Karpas-422 (cell line): ENCODE results near the gene FBRSL1. TPM values are rescaled to one million over a fixed set of nuclear protein-coding genes. Genes with fewer than 3 reads are reported as not detected.

Source experiments
- DNase-seq: peaks from one replicate; pipeline ENCODE4 v3.0.0-alpha.2; 2015
- H2AFZ ChIP-seq: fragments of 200-600 bp; sonication (generic); 2 replicates; pipeline ENCODE4 v1.6.1; 2014; ENCODE audit warnings: antibody characterized with exemption, low read length, mixed read lengths
- H3K27ac ChIP-seq: fragments of 200-600 bp; sonication (generic); 2 replicates; pipeline ENCODE4 v1.5.1; 2014; ENCODE audit warnings: mild to moderate bottlenecking, low read length, moderate library complexity
- H3K27me3 ChIP-seq: fragments of 200-600 bp; sonication (generic); 2 replicates; pipeline ENCODE4 v1.6.1; 2014; ENCODE audit warnings: low read length, mixed read lengths
- H3K36me3 ChIP-seq: fragments of 200-600 bp; sonication (generic); 2 replicates; pipeline ENCODE4 v1.6.1; 2014; ENCODE audit warnings: low read length, mixed read lengths; ENCODE audit not compliant: insufficient read depth
- H3K4me1 ChIP-seq: fragments of 200-600 bp; sonication (generic); 2 replicates; pipeline ENCODE4 v1.6.1; 2014; ENCODE audit warnings: mild to moderate bottlenecking, low read length, mixed read lengths
- H3K4me2 ChIP-seq: fragments of 200-600 bp; sonication (generic); 2 replicates; pipeline ENCODE4 v1.6.1; 2014; ENCODE audit warnings: low read length, low read depth, mild to moderate bottlenecking; ENCODE audit not compliant: poor library complexity, severe bottlenecking
- H3K4me3 ChIP-seq: fragments of 200-600 bp; sonication (generic); 2 replicates; pipeline ENCODE4 v1.5.1; 2014; ENCODE audit warnings: mild to moderate bottlenecking, antibody characterized with exemption, low read length, mixed read lengths
- H3K79me2 ChIP-seq: fragments of 200-600 bp; sonication (generic); 2 replicates; pipeline ENCODE4 v1.6.1; 2014; ENCODE audit warnings: mild to moderate bottlenecking, low read length, mixed read lengths
- H3K9ac ChIP-seq: fragments of 200-600 bp; sonication (generic); 2 replicates; pipeline ENCODE4 v1.6.0; 2014; ENCODE audit warnings: low read length
- H3K9me2 ChIP-seq: fragments of 200-600 bp; sonication (generic), shearing (Covaris generic); replicated peaks from 2 replicates; pipeline ENCODE4 v1.6.0; 2014; ENCODE audit warnings: mild to moderate bottlenecking, low read length, moderate library complexity; ENCODE audit not compliant: insufficient read depth
- H3K9me3 ChIP-seq: fragments of 300-700, 200-600 bp; sonication (generic); 2 replicates; pipeline ENCODE4 v1.6.1; 2014; ENCODE audit warnings: low read length, mixed read lengths
- H4K20me1 ChIP-seq: fragments of 200-600 bp; sonication (generic); 2 replicates; pipeline ENCODE4 v1.6.1; 2014; ENCODE audit warnings: mild to moderate bottlenecking, antibody characterized with exemption, low read length, low read depth; ENCODE audit not compliant: insufficient read depth
- total RNA-seq: library from RNA; depleted of rRNA; stranded (reverse); fragments of >200 nt; shearing (Covaris generic); gene quantifications from 2 replicates; pipeline ENCODE4 v1.2.3, GENCODE V29; 2014; ENCODE audit warnings: low replicate concordance

The FBRSL1 gene
- total RNA-seq, 1 experiment from 2014 or later: 4.0 TPM

DNA sequence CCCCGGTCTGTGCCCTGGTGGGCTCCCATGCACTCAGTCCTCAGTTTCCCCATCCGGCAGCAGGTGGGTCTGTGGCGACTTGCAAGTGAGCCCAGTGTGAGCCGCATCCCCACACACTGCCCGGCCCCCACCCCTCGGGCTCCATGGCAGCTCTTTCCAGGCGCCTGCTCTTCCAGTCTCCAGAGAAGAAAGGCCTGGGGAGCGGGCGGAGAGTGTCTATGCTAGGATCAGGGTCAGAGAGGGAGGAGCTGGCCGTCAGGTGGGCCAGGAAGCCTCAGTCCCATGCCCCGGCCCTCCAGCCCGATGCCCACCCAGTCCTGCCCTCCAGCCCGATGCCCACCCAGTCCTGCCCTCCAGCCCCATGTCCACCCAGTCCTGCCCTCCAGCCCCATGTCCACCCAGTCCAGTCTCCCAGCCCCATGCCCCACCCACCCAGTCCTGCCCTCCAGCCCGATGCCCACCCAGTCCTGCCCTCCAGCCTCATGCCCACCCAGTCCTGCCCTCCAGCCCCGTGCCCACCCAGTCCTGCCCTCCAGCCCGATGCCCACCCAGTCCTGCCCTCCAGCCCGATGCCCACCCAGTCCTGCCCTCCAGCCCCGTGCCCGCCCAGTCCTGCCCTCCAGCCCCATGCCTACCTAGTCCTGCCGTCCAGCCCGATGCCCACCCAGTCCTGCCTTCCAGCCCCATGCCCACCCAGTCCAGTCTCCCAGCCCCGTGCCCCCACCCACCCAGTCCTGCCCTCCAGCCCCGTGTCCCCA is 49.2 kb downstream of the FBRSL1 start:
- Histone ChIP-seq H3K4me1 (no peaks in the 10 kb centered on the region), H3K27ac (no peak overlapping the region), H4K20me1 (no peaks in the 10 kb centered on the region), H3K9ac (no peak overlapping the region), H3K4me3 (no peak overlapping the region), H3K9me3 (peaks cover 8% of the 10 kb centered on the region; the same call in 1 of the 2 replicates), H3K4me2 (no peak overlapping the region), H3K79me2 (no peaks in the 10 kb centered on the region), H3K36me3 (no peaks in the 10 kb centered on the region), H2AFZ (no peak overlapping the region), H3K27me3 (no peaks in the 10 kb centered on the region), H3K9me2 (no peaks in the 10 kb centered on the region)
- DNase-seq: no peak

DNA sequence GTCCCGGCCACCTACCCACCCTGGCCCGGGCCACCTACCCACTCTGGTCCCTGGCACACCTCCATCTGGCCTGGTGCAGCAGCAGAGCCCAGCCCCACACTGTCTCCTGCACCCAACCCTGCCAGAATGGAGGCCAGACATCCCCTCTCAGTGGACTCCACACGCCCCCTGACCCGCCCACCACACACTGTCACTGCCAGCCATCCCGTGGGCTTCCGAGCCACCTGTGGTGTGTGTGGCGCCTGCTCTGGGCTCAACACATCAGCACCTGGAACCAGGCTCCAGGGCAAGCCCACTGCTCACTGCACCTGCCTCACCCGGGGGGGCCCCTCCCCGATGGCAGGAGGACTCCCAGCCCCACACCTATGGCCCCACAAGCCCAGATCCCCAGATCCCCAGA is 50.5 kb downstream of the FBRSL1 start:
- H3K27me3 ChIP-seq: no peaks in the 10 kb centered on the region
- no peak overlapping the region for H3K9ac ChIP-seq
- no peak for DNase-seq
- no peak overlapping the region for H3K27ac ChIP-seq
- H3K4me3 ChIP-seq: no peak overlapping the region
- no peaks in the 10 kb centered on the region for H4K20me1 ChIP-seq
- H3K79me2 ChIP-seq: no peaks in the 10 kb centered on the region
- H3K36me3 ChIP-seq: no peaks in the 10 kb centered on the region
- no peak overlapping the region for H2AFZ ChIP-seq
- H3K9me2 ChIP-seq: no peaks in the 10 kb centered on the region
- peaks cover 8% of the 10 kb centered on the region; the same call in 1 of the 2 replicates for H3K9me3 ChIP-seq
- no peak overlapping the region for H3K4me2 ChIP-seq
- no peaks in the 10 kb centered on the region for H3K4me1 ChIP-seq

DNA sequence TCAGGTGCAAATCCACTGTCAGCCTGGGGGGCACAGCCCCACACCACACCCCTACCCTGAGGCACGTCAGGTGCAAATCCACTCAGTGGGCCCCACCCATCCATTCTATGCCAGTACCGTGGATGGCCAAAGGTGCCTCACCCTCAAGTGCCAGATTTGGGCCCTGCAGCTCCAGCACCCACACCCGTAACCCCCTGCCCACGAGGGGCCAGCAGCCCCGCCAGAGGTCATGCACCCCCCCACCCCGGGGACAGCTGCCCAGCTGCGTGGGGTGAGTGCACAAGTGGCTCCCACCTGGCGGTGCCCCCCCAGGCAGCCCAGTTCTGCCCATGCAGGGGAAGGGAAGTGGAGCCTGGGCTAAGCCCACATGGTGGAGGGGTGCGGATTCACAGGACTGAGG is 51.2 kb downstream of the FBRSL1 start:
- Histone ChIP-seq H4K20me1 (no peaks in the 10 kb centered on the region), H3K9me2 (no peaks in the 10 kb centered on the region), H3K36me3 (no peaks in the 10 kb centered on the region), H3K27me3 (no peaks in the 10 kb centered on the region), H3K79me2 (no peaks in the 10 kb centered on the region), H3K9me3 (peaks cover 3% of the 10 kb centered on the region; the same call in 1 of the 2 replicates), H3K4me3 (no peak overlapping the region), H2AFZ (no peak overlapping the region), H3K4me2 (no peak overlapping the region), H3K4me1 (no peaks in the 10 kb centered on the region), H3K9ac (no peak overlapping the region), H3K27ac (no peak overlapping the region)
- DNase-seq: no peak

DNA sequence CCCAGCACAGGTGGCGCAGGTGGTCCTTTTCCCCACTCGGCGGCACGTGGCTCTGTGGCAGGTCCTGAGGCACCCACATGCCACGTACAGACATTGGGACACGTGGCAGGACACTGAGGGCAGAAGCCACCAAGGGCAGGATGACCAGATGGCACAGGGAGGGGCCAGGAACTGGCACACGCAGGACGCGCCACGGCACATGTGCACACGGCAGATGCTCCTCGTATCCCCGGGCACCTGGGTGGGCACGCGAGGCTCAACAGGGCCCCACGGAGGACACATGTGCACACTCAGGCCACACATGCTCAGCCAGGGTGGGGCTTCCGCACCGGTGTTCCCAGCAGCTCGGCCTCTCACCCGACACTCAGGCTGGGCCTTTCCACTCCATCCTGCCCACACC is 52.0 kb downstream of the FBRSL1 start:
- Histone ChIP-seq H3K4me1 (no peaks in the 10 kb centered on the region), H3K27ac (no peak overlapping the region), H3K36me3 (no peaks in the 10 kb centered on the region), H3K9me3 (no peaks in the 10 kb centered on the region), H4K20me1 (no peaks in the 10 kb centered on the region), H3K4me2 (no peak overlapping the region), H3K4me3 (no peak overlapping the region), H2AFZ (no peak overlapping the region), H3K9me2 (no peaks in the 10 kb centered on the region), H3K27me3 (no peaks in the 10 kb centered on the region), H3K79me2 (no peaks in the 10 kb centered on the region), H3K9ac (no peak overlapping the region)
- DNase-seq: no peak

DNA sequence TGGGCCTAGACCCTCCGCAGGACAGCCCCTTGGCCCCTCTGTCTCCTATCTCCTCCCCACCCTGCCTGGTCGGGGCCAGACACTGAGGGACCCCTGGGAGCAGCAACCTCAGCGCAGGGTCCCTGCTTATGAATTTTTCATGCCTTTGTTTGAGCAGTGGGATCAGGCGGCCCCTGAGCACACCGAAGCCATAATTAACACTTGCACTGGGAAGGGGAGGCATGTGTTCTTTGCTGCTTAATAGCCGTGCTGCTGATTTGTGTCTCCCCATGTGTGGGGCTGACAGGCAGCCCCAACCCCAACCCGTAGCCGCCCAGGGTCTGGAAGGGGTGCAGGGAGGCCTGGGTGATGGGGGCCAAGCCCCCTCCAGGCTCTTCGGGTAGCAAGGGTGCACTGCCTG is 52.7 kb downstream of the FBRSL1 start:
- Histone ChIP-seq H2AFZ (no peak overlapping the region), H3K4me2 (no peak overlapping the region), H3K36me3 (no peaks in the 10 kb centered on the region), H3K4me1 (no peaks in the 10 kb centered on the region), H4K20me1 (no peaks in the 10 kb centered on the region), H3K9me3 (no peaks in the 10 kb centered on the region), H3K27ac (no peak overlapping the region), H3K4me3 (no peak overlapping the region), H3K79me2 (no peaks in the 10 kb centered on the region), H3K27me3 (no peaks in the 10 kb centered on the region), H3K9me2 (no peaks in the 10 kb centered on the region), H3K9ac (no peak overlapping the region)
- DNase-seq: no peak

DNA sequence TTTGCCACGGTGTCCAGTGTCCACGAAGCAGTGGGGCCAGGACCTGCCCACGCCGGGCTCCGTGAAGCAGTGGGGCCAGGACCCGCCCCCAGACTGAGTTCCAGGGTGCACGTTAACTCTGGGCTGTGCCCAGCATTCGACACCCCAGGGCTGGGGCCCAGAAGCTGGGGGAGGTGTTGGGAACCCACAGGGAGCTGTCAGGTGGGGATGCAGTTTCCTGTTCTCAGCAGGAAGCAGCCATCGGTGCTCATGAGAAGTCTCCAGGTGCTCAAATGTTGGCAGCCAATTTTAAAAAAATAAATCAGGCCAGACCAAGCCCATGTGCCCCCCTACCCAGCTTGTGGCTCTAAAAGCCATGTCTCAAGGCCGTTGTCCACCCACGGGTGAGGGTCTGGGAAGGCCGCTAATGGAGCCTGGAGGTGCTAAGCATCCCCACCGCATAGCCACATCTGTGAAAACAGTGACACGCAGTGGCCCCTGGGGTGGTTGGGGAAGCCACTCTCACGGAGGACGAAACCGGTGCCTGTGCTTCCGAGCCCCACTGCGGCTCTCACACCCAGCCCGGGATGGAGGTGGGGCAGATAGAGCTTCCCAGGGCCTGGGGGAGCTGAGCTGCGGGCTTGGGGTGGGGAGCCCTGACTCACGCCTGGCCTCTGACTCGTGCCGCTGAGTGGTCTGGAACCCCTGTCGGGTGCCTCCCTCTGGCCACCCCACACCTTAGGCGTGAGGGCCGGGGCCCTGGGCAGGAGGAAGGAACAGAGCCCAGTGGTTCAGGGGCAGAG is 53.5 kb downstream of the FBRSL1 start:
- H3K9me2 ChIP-seq: no peaks in the 10 kb centered on the region
- no peaks in the 10 kb centered on the region for H3K4me1 ChIP-seq
- no peaks in the 10 kb centered on the region for H3K79me2 ChIP-seq
- no peak overlapping the region for H3K9ac ChIP-seq
- H3K4me2 ChIP-seq: no peak overlapping the region
- no peak overlapping the region for H3K27ac ChIP-seq
- H3K36me3 ChIP-seq: no peaks in the 10 kb centered on the region
- H2AFZ ChIP-seq: no peak overlapping the region
- no peak overlapping the region for H3K4me3 ChIP-seq
- no peaks in the 10 kb centered on the region for H4K20me1 ChIP-seq
- no peaks in the 10 kb centered on the region for H3K27me3 ChIP-seq
- H3K9me3 ChIP-seq: no peaks in the 10 kb centered on the region
- no peak for DNase-seq

DNA sequence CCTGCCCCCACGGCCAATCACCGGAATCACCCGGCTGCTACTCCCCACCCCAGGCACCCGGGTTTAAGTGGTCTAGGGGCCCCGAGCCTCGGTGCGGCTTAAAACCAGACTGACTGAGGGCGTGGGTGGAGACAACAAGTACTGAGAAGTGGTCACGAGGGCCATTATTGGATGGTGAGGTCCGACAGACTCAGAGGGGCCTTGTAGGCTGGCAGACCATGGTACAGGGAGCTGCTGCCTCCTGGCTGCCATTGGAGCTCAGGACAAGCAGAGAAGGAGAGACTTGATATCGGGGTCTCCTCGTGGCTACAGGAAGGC is 54.1 kb downstream of the FBRSL1 start:
- H3K36me3 ChIP-seq: no peaks in the 10 kb centered on the region
- no peaks in the 10 kb centered on the region for H3K79me2 ChIP-seq
- no peaks in the 10 kb centered on the region for H3K9me2 ChIP-seq
- no peaks in the 10 kb centered on the region for H3K27me3 ChIP-seq
- H2AFZ ChIP-seq: no peak overlapping the region
- H4K20me1 ChIP-seq: no peaks in the 10 kb centered on the region
- H3K9ac ChIP-seq: no peak overlapping the region
- H3K27ac ChIP-seq: no peak overlapping the region
- no peaks in the 10 kb centered on the region for H3K9me3 ChIP-seq
- no peak for DNase-seq
- no peak overlapping the region for H3K4me2 ChIP-seq
- no peaks in the 10 kb centered on the region for H3K4me1 ChIP-seq
- no peak overlapping the region for H3K4me3 ChIP-seq

DNA sequence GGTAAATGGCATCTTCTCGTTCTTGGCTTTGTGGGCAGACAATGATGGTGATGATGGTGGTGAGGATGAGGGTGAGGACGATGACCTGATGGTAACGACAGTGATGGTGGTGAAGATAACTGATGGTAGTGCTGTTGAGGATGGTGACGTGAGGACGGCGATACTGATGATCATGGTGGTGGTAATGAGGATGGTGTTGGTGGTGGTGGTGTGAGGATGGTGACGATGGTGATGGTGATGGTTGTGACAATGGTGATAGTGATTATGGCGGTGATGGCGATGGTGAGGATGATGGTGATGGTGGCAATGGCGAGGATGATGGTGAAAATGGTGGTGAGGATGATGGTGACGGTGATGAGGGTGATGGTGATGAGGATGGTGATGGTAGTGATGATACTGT is 54.5 kb downstream of the FBRSL1 start:
- no peaks in the 10 kb centered on the region for H4K20me1 ChIP-seq
- no peak overlapping the region for H3K4me3 ChIP-seq
- H3K9me2 ChIP-seq: no peaks in the 10 kb centered on the region
- H3K9ac ChIP-seq: no peak overlapping the region
- H3K4me1 ChIP-seq: no peaks in the 10 kb centered on the region
- DNase-seq: no peak
- no peak overlapping the region for H3K27ac ChIP-seq
- no peaks in the 10 kb centered on the region for H3K36me3 ChIP-seq
- no peaks in the 10 kb centered on the region for H3K9me3 ChIP-seq
- no peaks in the 10 kb centered on the region for H3K27me3 ChIP-seq
- no peak overlapping the region for H3K4me2 ChIP-seq
- no peaks in the 10 kb centered on the region for H3K79me2 ChIP-seq
- no peak overlapping the region for H2AFZ ChIP-seq
